ENCODE data around the gene NTF4. TPM values are rescaled to one million over a fixed set of nuclear protein-coding genes. Genes with fewer than 3 reads are reported as not detected.

NTF4 gene
- total and polyA plus RNA-seq, 4 donors, result 2.1 to 5.2 (median 2.8) TPM

DNA sequence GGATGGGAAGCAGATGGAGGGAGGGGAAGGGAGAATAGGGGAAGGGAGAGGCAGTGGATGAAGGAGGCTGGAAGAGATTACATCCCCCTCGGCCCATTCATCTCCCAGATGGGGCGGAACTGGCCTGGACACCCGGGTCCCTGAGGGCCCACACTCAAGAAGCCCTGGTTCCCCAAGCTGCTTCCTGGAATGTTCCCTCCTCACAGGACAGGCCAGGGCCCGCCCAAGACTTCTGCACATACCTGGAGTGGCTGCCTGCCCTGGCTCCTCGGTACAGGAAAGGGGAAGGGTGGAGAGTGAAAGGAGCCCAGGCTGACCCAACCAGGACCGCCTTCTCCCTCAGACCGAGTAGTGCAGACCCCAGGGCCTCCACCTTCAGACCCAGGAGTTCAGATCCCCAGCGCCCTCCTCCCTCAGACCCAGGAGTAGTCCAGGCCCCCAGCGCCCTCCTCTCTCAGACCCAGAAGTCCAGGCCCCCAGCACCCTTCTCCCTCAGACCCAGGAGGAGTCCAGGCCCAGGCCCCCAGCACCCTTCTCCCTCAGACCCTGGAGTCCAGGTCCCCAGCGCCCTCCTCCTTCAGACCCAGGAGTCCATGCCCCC is 489 bp downstream of the NTF4 start:
- Histone ChIP-seq H3K9ac (ENCODE audit: insufficient read depth in 1 of 2, low read length in 2 of 2) (no peak overlapping the region), H3K36me3 (ENCODE audit: control insufficient read depth in 4 of 4, insufficient read depth in 4 of 4, low read length in 4 of 4) (no peaks in the 10 kb centered on the region), H3K9me3 (ENCODE audit: control insufficient read depth in 4 of 4, insufficient read depth in 3 of 4, low read length in 3 of 4) (no peaks in the 10 kb centered on the region), H3K4me1 (ENCODE audit: control insufficient read depth in 5 of 5, insufficient read depth in 5 of 5, low read length in 5 of 5) (peaks cover 0 to 9% (median 0%) of the 10 kb centered on the region in 5 donors), H3K4me3 (no peak overlapping the region), H3K27ac (ENCODE audit: low read depth in 1 of 2, low read length in 1 of 2) (peak overlapping the region in 1 of 2 donors; percentile 41), H3K27me3 (ENCODE audit: control insufficient read depth in 3 of 3, insufficient read depth in 3 of 3, low read length in 2 of 3) (peaks cover 0 to 15% (median 10%) of the 10 kb centered on the region in 3 donors)
- no peak for TF ChIP-seq CTCF (IDR thresholded peaks at IDR 0.05; ENCODE audit: control extremely low read depth, extremely low read depth)
- 48 to 56% methylated on average over 10 of the region's 10 CpGs for WGBS, 2 donors
- DNase-seq, result peak in 1 of 3 donors; percentile 14
- no peak for ATAC-seq (ENCODE audit: insufficient read depth, low FRiP score)

- DNase-seq (no peak), ATAC-seq (ENCODE audit: insufficient read depth, low FRiP score) (no peak)
- Histone ChIP-seq H3K9me3 (ENCODE audit: control insufficient read depth in 4 of 4, insufficient read depth in 3 of 4, low read length in 3 of 4) (no peaks in the 10 kb centered on the region), H3K9ac (ENCODE audit: insufficient read depth in 1 of 2, low read length in 2 of 2) (no peak overlapping the region), H3K36me3 (ENCODE audit: control insufficient read depth in 4 of 4, insufficient read depth in 4 of 4, low read length in 4 of 4) (no peaks in the 10 kb centered on the region), H3K4me1 (ENCODE audit: control insufficient read depth in 5 of 5, insufficient read depth in 5 of 5, low read length in 5 of 5) (peaks cover 0 to 24% (median 4%) of the 10 kb centered on the region in 5 donors), H3K4me3 (no peak overlapping the region), H3K27ac (ENCODE audit: low read depth in 1 of 2, low read length in 1 of 2) (no peak overlapping the region), H3K27me3 (ENCODE audit: control insufficient read depth in 3 of 3, insufficient read depth in 3 of 3, low read length in 2 of 3) (peaks cover 0 to 33% (median 25%) of the 10 kb centered on the region in 3 donors)
- TF ChIP-seq CTCF (IDR thresholded peaks at IDR 0.05; ENCODE audit: control extremely low read depth, extremely low read depth), result no peak
- WGBS, 2 donors, result 50 to 73% methylated on average over 25 of the region's 25 CpGs
These were observed 3.2 kb downstream of the NTF4 start for GRCh38 chr19:49061445-49061844.

GRCh38 chr19:49061000-49061399 is 3.6 kb downstream of the NTF4 start:
- Histone ChIP-seq H3K27ac (ENCODE audit: low read depth in 1 of 2, low read length in 1 of 2) (no peak overlapping the region), H3K36me3 (ENCODE audit: control insufficient read depth in 4 of 4, insufficient read depth in 4 of 4, low read length in 4 of 4) (no peaks in the 10 kb centered on the region), H3K4me1 (ENCODE audit: control insufficient read depth in 5 of 5, insufficient read depth in 5 of 5, low read length in 5 of 5) (peaks cover 0 to 28% (median 4%) of the 10 kb centered on the region in 5 donors), H3K9me3 (ENCODE audit: control insufficient read depth in 4 of 4, insufficient read depth in 3 of 4, low read length in 3 of 4) (no peaks in the 10 kb centered on the region), H3K9ac (ENCODE audit: insufficient read depth in 1 of 2, low read length in 2 of 2) (no peak overlapping the region), H3K4me3 (no peak overlapping the region), H3K27me3 (ENCODE audit: control insufficient read depth in 3 of 3, insufficient read depth in 3 of 3, low read length in 2 of 3) (peaks cover 0 to 36% (median 25%) of the 10 kb centered on the region in 3 donors)
- TF ChIP-seq CTCF (IDR thresholded peaks at IDR 0.05; ENCODE audit: control extremely low read depth, extremely low read depth), result no peak
- no peak for DNase-seq
- WGBS, 2 donors, result 95 to 97% methylated on average over 2 of the region's 2 CpGs
- no peak for ATAC-seq (ENCODE audit: insufficient read depth, low FRiP score)

GRCh38 chr19:49059053-49059452 is 5.6 kb downstream of the NTF4 start:
- Histone ChIP-seq H3K4me3 (no peak overlapping the region), H3K27me3 (ENCODE audit: control insufficient read depth in 3 of 3, insufficient read depth in 3 of 3, low read length in 2 of 3) (peaks cover 0 to 33% (median 22%) of the 10 kb centered on the region in 3 donors), H3K9ac (ENCODE audit: insufficient read depth in 1 of 2, low read length in 2 of 2) (no peak overlapping the region), H3K27ac (ENCODE audit: low read depth in 1 of 2, low read length in 1 of 2) (no peak overlapping the region), H3K4me1 (ENCODE audit: control insufficient read depth in 5 of 5, insufficient read depth in 5 of 5, low read length in 5 of 5) (peaks cover 0 to 21% (median 4%) of the 10 kb centered on the region in 5 donors), H3K36me3 (ENCODE audit: control insufficient read depth in 4 of 4, insufficient read depth in 4 of 4, low read length in 4 of 4) (no peaks in the 10 kb centered on the region), H3K9me3 (ENCODE audit: control insufficient read depth in 4 of 4, insufficient read depth in 3 of 4, low read length in 3 of 4) (no peaks in the 10 kb centered on the region)
- WGBS, 2 donors, result 57 to 58% methylated on average over 9 of the region's 9 CpGs
- no peak for ATAC-seq (ENCODE audit: insufficient read depth, low FRiP score)
- TF ChIP-seq CTCF (IDR thresholded peaks at IDR 0.05; ENCODE audit: control extremely low read depth, extremely low read depth), result no peak
- no peak for DNase-seq
